HUES48 (cell line): ENCODE results near the gene SPATA31C2.
"Not testable (repeated sequence)": the region's sequence is repeated elsewhere in the genome, so short reads cannot be mapped to it uniquely, and the experiment has no call there.

Experiments used
- H3K27ac ChIP-seq: one replicate; pipeline ENCODE4 v1.7.0; 2013; ENCODE audit warnings: low read depth, low read length, inconsistent platforms
- H3K27me3 ChIP-seq: 2 replicates; pipeline ENCODE4 v1.6.1; 2013; ENCODE audit warnings: mild to moderate bottlenecking, low read length; ENCODE audit not compliant: control insufficient read depth, insufficient read depth
- H3K36me3 ChIP-seq: 2 replicates; pipeline ENCODE4 v1.6.1; 2013; ENCODE audit warnings: low read length; ENCODE audit not compliant: control insufficient read depth, insufficient read depth
- H3K4me1 ChIP-seq: 2 replicates; pipeline ENCODE4 v1.6.1; 2013; ENCODE audit warnings: mild to moderate bottlenecking, low read length; ENCODE audit not compliant: control insufficient read depth, insufficient read depth
- H3K4me3 ChIP-seq: 2 replicates; pipeline ENCODE4 v1.5.1; 2013; ENCODE audit warnings: mild to moderate bottlenecking, low read depth, low read length
- H3K9ac ChIP-seq: 2 replicates; pipeline ENCODE4 v1.6.1; 2013; ENCODE audit warnings: mild to moderate bottlenecking, low read depth, low read length, moderate library complexity
- H3K9me3 ChIP-seq: 2 replicates; pipeline ENCODE4 v1.6.1; 2013; ENCODE audit warnings: low read length; ENCODE audit not compliant: control insufficient read depth, insufficient read depth

Gene SPATA31C2

GRCh38 chr9:88138375-88138774 is at the start of gene SPATA31C2:
Gene SPATA31C2 (minus strand): TSS chr9:88138475. CDS start chr9:88138446, 29 bp downstream.
- H3K4me3 ChIP-seq, H3K9me3 ChIP-seq, H3K27ac ChIP-seq, H3K36me3 ChIP-seq, H3K4me1 ChIP-seq, H3K9ac ChIP-seq, H3K27me3 ChIP-seq: not testable (repeated sequence)

- Histone ChIP-seq H3K4me1 (no peaks in the 10 kb centered on the region), H3K4me3 (no peak overlapping the region), H3K36me3 (no peaks in the 10 kb centered on the region), H3K9ac (no peak overlapping the region), H3K27me3 (no peaks in the 10 kb centered on the region), H3K9me3 (no peaks in the 10 kb centered on the region), H3K27ac (no peak overlapping the region)
These were observed 49.4 kb upstream of the SPATA31C2 start for GRCh38 chr9:88187631-88188030.

GRCh38 chr9:88186495-88187110 is 48.3 kb upstream of the SPATA31C2 start:
- H3K27ac ChIP-seq: no peak overlapping the region
- H3K9me3 ChIP-seq: no peaks in the 10 kb centered on the region
- H3K4me1 ChIP-seq: no peaks in the 10 kb centered on the region
- no peaks in the 10 kb centered on the region for H3K27me3 ChIP-seq
- H3K9ac ChIP-seq: no peak overlapping the region
- no peak overlapping the region for H3K4me3 ChIP-seq
- H3K36me3 ChIP-seq: no peaks in the 10 kb centered on the region

GRCh38 chr9:88184976-88185375 is 46.7 kb upstream of the SPATA31C2 start:
- Histone ChIP-seq H3K27me3 (no peaks in the 10 kb centered on the region), H3K4me1 (no peaks in the 10 kb centered on the region), H3K9ac (no peak overlapping the region), H3K36me3 (no peaks in the 10 kb centered on the region), H3K4me3 (no peak overlapping the region), H3K9me3 (no peaks in the 10 kb centered on the region), H3K27ac (no peak overlapping the region)

- Histone ChIP-seq H3K4me3 (no peak overlapping the region), H3K4me1 (no peaks in the 10 kb centered on the region)
These were observed 45.7 kb upstream of the SPATA31C2 start for GRCh38 chr9:88183798-88184495.

GRCh38 chr9:88182501-88182900 is 44.2 kb upstream of the SPATA31C2 start:
- H3K4me3 ChIP-seq: no peak overlapping the region
- H3K9ac ChIP-seq: no peak overlapping the region
- H3K27ac ChIP-seq: no peak overlapping the region
- H3K4me1 ChIP-seq: no peaks in the 10 kb centered on the region
- H3K27me3 ChIP-seq: no peaks in the 10 kb centered on the region
- no peaks in the 10 kb centered on the region for H3K36me3 ChIP-seq
- no peaks in the 10 kb centered on the region for H3K9me3 ChIP-seq

More at GRCh38 chr9:88183798-88184495, 45.7 kb upstream of the SPATA31C2 start:
- Histone ChIP-seq H3K9ac (no peak overlapping the region), H3K27me3 (no peaks in the 10 kb centered on the region), H3K36me3 (no peaks in the 10 kb centered on the region), H3K27ac (no peak overlapping the region), H3K9me3 (no peaks in the 10 kb centered on the region)

GRCh38 chr9:88180081-88180765 is 41.9 kb upstream of the SPATA31C2 start:
- H3K36me3 ChIP-seq: no peaks in the 10 kb centered on the region
- H3K9me3 ChIP-seq: no peaks in the 10 kb centered on the region
- H3K4me3 ChIP-seq: no peak overlapping the region
- H3K27ac ChIP-seq: no peak overlapping the region
- no peaks in the 10 kb centered on the region for H3K27me3 ChIP-seq
- H3K9ac ChIP-seq: no peak overlapping the region
- no peaks in the 10 kb centered on the region for H3K4me1 ChIP-seq

- no peak overlapping the region for H3K27ac ChIP-seq
- H3K4me1 ChIP-seq: no peaks in the 10 kb centered on the region
- no peak overlapping the region for H3K4me3 ChIP-seq
- H3K36me3 ChIP-seq: no peaks in the 10 kb centered on the region
- no peak overlapping the region for H3K9ac ChIP-seq
- H3K27me3 ChIP-seq: no peaks in the 10 kb centered on the region
- H3K9me3 ChIP-seq: no peaks in the 10 kb centered on the region
These were observed 40.8 kb upstream of the SPATA31C2 start for GRCh38 chr9:88179062-88179521.

- Histone ChIP-seq H3K9me3 (no peaks in the 10 kb centered on the region), H3K9ac (no peak overlapping the region), H3K27ac (no peak overlapping the region), H3K27me3 (no peaks in the 10 kb centered on the region), H3K36me3 (no peaks in the 10 kb centered on the region), H3K4me1 (no peaks in the 10 kb centered on the region), H3K4me3 (no peak overlapping the region)
These were observed 40.4 kb upstream of the SPATA31C2 start for GRCh38 chr9:88178641-88179040.

GRCh38 chr9:88177371-88177770 is 39.1 kb upstream of the SPATA31C2 start:
- Histone ChIP-seq H3K27ac (no peak overlapping the region), H3K9ac (no peak overlapping the region), H3K27me3 (no peaks in the 10 kb centered on the region), H3K4me3 (no peak overlapping the region), H3K36me3 (no peaks in the 10 kb centered on the region), H3K4me1 (no peaks in the 10 kb centered on the region), H3K9me3 (no peaks in the 10 kb centered on the region)

- Histone ChIP-seq H3K4me3 (no peak overlapping the region), H3K9ac (no peak overlapping the region), H3K27ac (no peak overlapping the region), H3K9me3 (no peaks in the 10 kb centered on the region), H3K36me3 (no peaks in the 10 kb centered on the region), H3K27me3 (no peaks in the 10 kb centered on the region), H3K4me1 (no peaks in the 10 kb centered on the region)
These were observed 36.0 kb upstream of the SPATA31C2 start for GRCh38 chr9:88174324-88174723.
